Measurements from ENCODE around the gene ASCC2.

Gene ASCC2

GRCh38 chr22:29824677-29825076 lies 13.4 kb downstream of the ASCC2 start:
- H3K27me3 ChIP-seq (ENCODE audit: control insufficient read depth in 5 of 5, insufficient read depth in 4 of 5, low read length in 5 of 5): no peaks in the 10 kb centered on the region
- no peaks in the 10 kb centered on the region for H3K9me3 ChIP-seq (ENCODE audit: control insufficient read depth in 5 of 5, low read length in 5 of 5)
- peaks cover 5 to 27% (median 25%) of the 10 kb centered on the region in 5 donors for H3K4me1 ChIP-seq (ENCODE audit: control insufficient read depth in 5 of 5, insufficient read depth in 5 of 5, low read length in 5 of 5)
- H3K27ac ChIP-seq (ENCODE audit: low read depth, low read length): no peak overlapping the region
- peaks cover 2 to 70% (median 39%) of the 10 kb centered on the region in 5 donors for H3K36me3 ChIP-seq (ENCODE audit: control insufficient read depth in 5 of 5, insufficient read depth in 5 of 5, low read length in 5 of 5)
- no peak overlapping the region for H3K4me3 ChIP-seq (ENCODE audit: low read depth in 1 of 5, low read length in 5 of 5)
- no peak overlapping the region for H3K9ac ChIP-seq (ENCODE audit: low read length in 5 of 5)

- H3K27me3 ChIP-seq (ENCODE audit: control insufficient read depth in 5 of 5, insufficient read depth in 4 of 5, low read length in 5 of 5): no peaks in the 10 kb centered on the region
These were observed 16.6 kb downstream of the ASCC2 start for GRCh38 chr22:29821291-29822016.

DNA sequence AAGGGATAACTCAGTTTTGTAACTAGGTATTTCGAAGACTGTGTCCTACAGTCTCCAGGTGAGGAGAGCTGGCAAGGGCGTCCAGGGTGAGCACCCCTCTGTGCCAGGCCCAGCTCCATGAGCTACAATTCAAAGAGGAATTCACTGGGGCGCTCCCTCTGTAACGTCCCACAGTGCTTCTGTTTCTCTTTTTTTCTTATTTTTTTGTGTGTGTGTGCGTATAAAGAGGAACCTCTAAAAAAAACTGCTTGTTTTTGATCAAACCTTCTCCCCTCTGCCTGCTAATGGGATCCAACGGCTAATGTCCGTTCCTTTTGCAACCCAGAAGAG lies 17.1 kb downstream of the ASCC2 start:
- H3K4me3 ChIP-seq (ENCODE audit: low read depth in 1 of 5, low read length in 5 of 5): no peak overlapping the region
- peak overlapping the region; percentile 26 for H3K27ac ChIP-seq (ENCODE audit: low read depth, low read length)
- peaks cover 2 to 82% (median 58%) of the 10 kb centered on the region in 5 donors for H3K36me3 ChIP-seq (ENCODE audit: control insufficient read depth in 5 of 5, insufficient read depth in 5 of 5, low read length in 5 of 5)
- H3K9me3 ChIP-seq (ENCODE audit: control insufficient read depth in 5 of 5, low read length in 5 of 5): no peaks in the 10 kb centered on the region
- no peaks in the 10 kb centered on the region for H3K27me3 ChIP-seq (ENCODE audit: control insufficient read depth in 5 of 5, insufficient read depth in 4 of 5, low read length in 5 of 5)
- H3K4me1 ChIP-seq (ENCODE audit: control insufficient read depth in 5 of 5, insufficient read depth in 5 of 5, low read length in 5 of 5): peaks cover 8 to 51% (median 37%) of the 10 kb centered on the region in 5 donors
- H3K9ac ChIP-seq (ENCODE audit: low read length in 5 of 5): peak overlapping the region in 1 of 5 donors; percentile 15

More at GRCh38 chr22:29821291-29822016, 16.6 kb downstream of the ASCC2 start:
- Histone ChIP-seq H3K36me3 (ENCODE audit: control insufficient read depth in 5 of 5, insufficient read depth in 5 of 5, low read length in 5 of 5) (peaks cover 2 to 79% (median 57%) of the 10 kb centered on the region in 5 donors), H3K4me3 (ENCODE audit: low read depth in 1 of 5, low read length in 5 of 5) (no peak overlapping the region), H3K9me3 (ENCODE audit: control insufficient read depth in 5 of 5, low read length in 5 of 5) (no peaks in the 10 kb centered on the region), H3K27ac (ENCODE audit: low read depth, low read length) (peak overlapping the region; percentile 26), H3K9ac (ENCODE audit: low read length in 5 of 5) (no peak overlapping the region), H3K4me1 (ENCODE audit: control insufficient read depth in 5 of 5, insufficient read depth in 5 of 5, low read length in 5 of 5) (peaks cover 8 to 46% (median 31%) of the 10 kb centered on the region in 5 donors)

DNA sequence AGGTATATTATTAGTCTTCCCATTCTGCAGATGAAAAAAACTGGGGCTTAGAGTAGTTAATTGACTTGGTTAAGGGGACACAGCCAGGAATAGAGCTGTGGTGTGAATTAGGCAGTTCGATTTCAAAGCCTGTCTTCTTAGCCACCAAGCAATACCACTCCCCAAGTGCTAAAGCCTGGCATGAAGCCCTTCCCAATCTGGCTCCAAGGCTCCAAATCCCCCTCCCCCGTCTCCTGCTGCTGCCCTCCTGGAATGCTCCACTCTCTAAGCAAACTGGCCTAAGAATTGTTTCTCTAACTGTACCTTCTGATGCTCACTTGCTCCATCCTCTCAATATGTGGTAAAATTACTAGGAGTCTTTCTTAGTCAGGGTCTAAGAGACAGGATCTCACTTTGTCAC lies 18.6 kb downstream of the ASCC2 start:
- H3K9ac ChIP-seq (ENCODE audit: low read length in 5 of 5): no peak overlapping the region
- peaks cover 6 to 57% (median 44%) of the 10 kb centered on the region in 5 donors for H3K4me1 ChIP-seq (ENCODE audit: control insufficient read depth in 5 of 5, insufficient read depth in 5 of 5, low read length in 5 of 5)
- H3K9me3 ChIP-seq (ENCODE audit: control insufficient read depth in 5 of 5, low read length in 5 of 5): no peaks in the 10 kb centered on the region
- no peak overlapping the region for H3K27ac ChIP-seq (ENCODE audit: low read depth, low read length)
- H3K4me3 ChIP-seq (ENCODE audit: low read depth in 1 of 5, low read length in 5 of 5): no peak overlapping the region
- H3K27me3 ChIP-seq (ENCODE audit: control insufficient read depth in 5 of 5, insufficient read depth in 4 of 5, low read length in 5 of 5): no peaks in the 10 kb centered on the region
- peaks cover 0 to 82% (median 59%) of the 10 kb centered on the region in 5 donors for H3K36me3 ChIP-seq (ENCODE audit: control insufficient read depth in 5 of 5, insufficient read depth in 5 of 5, low read length in 5 of 5)

DNA sequence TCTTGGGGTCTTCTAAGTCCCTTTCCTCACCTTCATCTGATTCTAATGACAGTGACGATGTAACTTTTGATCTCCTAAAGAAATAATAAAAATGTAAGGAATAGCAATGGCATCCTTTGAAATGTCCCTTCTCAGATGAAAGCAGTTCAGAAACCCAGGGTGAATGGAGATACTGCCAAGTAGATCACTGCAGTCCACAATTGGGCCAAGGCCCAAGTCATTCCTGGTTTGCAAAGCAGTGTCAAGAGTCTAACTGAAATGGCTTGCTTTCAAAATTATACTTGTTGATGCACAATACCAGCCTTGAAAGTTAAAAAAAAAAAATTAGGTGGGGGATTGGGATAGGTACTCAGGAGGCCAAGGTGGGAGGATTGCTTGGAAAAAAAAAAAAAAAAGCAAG lies 20.4 kb downstream of the ASCC2 start:
- peaks cover 3 to 86% (median 69%) of the 10 kb centered on the region in 5 donors for H3K36me3 ChIP-seq (ENCODE audit: control insufficient read depth in 5 of 5, insufficient read depth in 5 of 5, low read length in 5 of 5)
- H3K9ac ChIP-seq (ENCODE audit: low read length in 5 of 5): peak overlapping the region in 3 of 5 donors; percentile 31 to 49 (median 37)
- H3K4me1 ChIP-seq (ENCODE audit: control insufficient read depth in 5 of 5, insufficient read depth in 5 of 5, low read length in 5 of 5): peaks cover 6 to 59% (median 44%) of the 10 kb centered on the region in 5 donors
- H3K9me3 ChIP-seq (ENCODE audit: control insufficient read depth in 5 of 5, low read length in 5 of 5): no peaks in the 10 kb centered on the region
- H3K4me3 ChIP-seq (ENCODE audit: low read depth in 1 of 5, low read length in 5 of 5): no peak overlapping the region
- H3K27me3 ChIP-seq (ENCODE audit: control insufficient read depth in 5 of 5, insufficient read depth in 4 of 5, low read length in 5 of 5): no peaks in the 10 kb centered on the region
- H3K27ac ChIP-seq (ENCODE audit: low read depth, low read length): peak overlapping the region; percentile 94

DNA sequence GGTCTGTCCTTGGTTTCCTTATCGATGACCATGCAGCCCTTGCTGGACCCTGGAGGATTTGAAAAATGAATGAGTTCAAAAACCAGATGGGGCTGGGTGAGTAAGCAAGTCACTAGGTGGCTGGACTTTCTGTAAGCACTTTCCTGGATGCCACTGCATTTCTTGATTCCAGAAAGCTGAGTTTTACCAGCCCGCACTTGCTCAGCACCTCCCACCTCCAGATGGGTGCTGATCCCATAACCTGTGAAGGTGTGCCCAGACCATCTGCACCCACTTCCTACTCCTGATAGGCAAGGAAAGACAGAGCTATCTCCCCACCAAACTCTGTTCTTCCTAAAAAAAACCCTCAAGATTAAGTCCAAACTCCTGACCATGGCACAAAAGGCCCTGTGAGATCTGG lies 21.1 kb downstream of the ASCC2 start:
- Histone ChIP-seq H3K27ac (ENCODE audit: low read depth, low read length) (peak overlapping the region; percentile 94), H3K4me3 (ENCODE audit: low read depth in 1 of 5, low read length in 5 of 5) (peak overlapping the region in 2 of 5 donors; percentile 15 to 18), H3K9me3 (ENCODE audit: control insufficient read depth in 5 of 5, low read length in 5 of 5) (no peaks in the 10 kb centered on the region), H3K36me3 (ENCODE audit: control insufficient read depth in 5 of 5, insufficient read depth in 5 of 5, low read length in 5 of 5) (peaks cover 3 to 88% (median 71%) of the 10 kb centered on the region in 5 donors), H3K27me3 (ENCODE audit: control insufficient read depth in 5 of 5, insufficient read depth in 4 of 5, low read length in 5 of 5) (no peaks in the 10 kb centered on the region), H3K4me1 (ENCODE audit: control insufficient read depth in 5 of 5, insufficient read depth in 5 of 5, low read length in 5 of 5) (peaks cover 6 to 61% (median 45%) of the 10 kb centered on the region in 5 donors), H3K9ac (ENCODE audit: low read length in 5 of 5) (peak overlapping the region in 3 of 5 donors; percentile 2 to 49 (median 37))

DNA sequence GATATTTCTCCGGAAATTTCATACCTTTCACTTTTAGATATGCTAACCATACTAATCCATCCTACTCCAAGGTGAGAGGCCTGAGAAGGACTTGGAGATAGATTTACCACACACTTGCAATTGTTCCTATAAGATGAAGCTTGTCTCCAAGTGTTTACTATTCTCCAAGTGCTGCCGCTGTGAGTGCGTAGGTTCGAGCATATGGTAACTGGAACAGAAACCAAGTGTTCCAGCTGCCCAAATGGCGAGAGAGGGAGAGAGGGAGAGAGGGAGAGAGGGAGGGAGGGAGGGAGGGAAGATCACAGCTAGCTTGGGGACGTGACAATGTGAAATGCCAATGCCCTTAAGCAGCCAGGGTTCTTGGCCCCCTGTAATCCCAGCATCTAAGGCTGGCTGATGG lies 21.5 kb downstream of the ASCC2 start:
- Histone ChIP-seq H3K27me3 (ENCODE audit: control insufficient read depth in 5 of 5, insufficient read depth in 4 of 5, low read length in 5 of 5) (no peaks in the 10 kb centered on the region), H3K9me3 (ENCODE audit: control insufficient read depth in 5 of 5, low read length in 5 of 5) (no peaks in the 10 kb centered on the region), H3K36me3 (ENCODE audit: control insufficient read depth in 5 of 5, insufficient read depth in 5 of 5, low read length in 5 of 5) (peaks cover 3 to 86% (median 70%) of the 10 kb centered on the region in 5 donors), H3K9ac (ENCODE audit: low read length in 5 of 5) (peak overlapping the region in 2 of 5 donors; percentile 14 to 35), H3K4me3 (ENCODE audit: low read depth in 1 of 5, low read length in 5 of 5) (peak overlapping the region in 2 of 5 donors; percentile 15 to 18), H3K4me1 (ENCODE audit: control insufficient read depth in 5 of 5, insufficient read depth in 5 of 5, low read length in 5 of 5) (peaks cover 6 to 61% (median 45%) of the 10 kb centered on the region in 5 donors), H3K27ac (ENCODE audit: low read depth, low read length) (peak overlapping the region; percentile 94)

GRCh38 chr22:29816128-29816527 lies 21.9 kb downstream of the ASCC2 start:
- H3K36me3 ChIP-seq (ENCODE audit: control insufficient read depth in 5 of 5, insufficient read depth in 5 of 5, low read length in 5 of 5): peaks cover 3 to 86% (median 69%) of the 10 kb centered on the region in 5 donors
- no peaks in the 10 kb centered on the region for H3K27me3 ChIP-seq (ENCODE audit: control insufficient read depth in 5 of 5, insufficient read depth in 4 of 5, low read length in 5 of 5)
- no peaks in the 10 kb centered on the region for H3K9me3 ChIP-seq (ENCODE audit: control insufficient read depth in 5 of 5, low read length in 5 of 5)
- H3K4me3 ChIP-seq (ENCODE audit: low read depth in 1 of 5, low read length in 5 of 5): no peak overlapping the region
- H3K9ac ChIP-seq (ENCODE audit: low read length in 5 of 5): peak overlapping the region in 4 of 5 donors; percentile 11 to 56 (median 24)
- H3K4me1 ChIP-seq (ENCODE audit: control insufficient read depth in 5 of 5, insufficient read depth in 5 of 5, low read length in 5 of 5): peaks cover 6 to 63% (median 46%) of the 10 kb centered on the region in 5 donors
- peak overlapping the region; percentile 94 for H3K27ac ChIP-seq (ENCODE audit: low read depth, low read length)

DNA sequence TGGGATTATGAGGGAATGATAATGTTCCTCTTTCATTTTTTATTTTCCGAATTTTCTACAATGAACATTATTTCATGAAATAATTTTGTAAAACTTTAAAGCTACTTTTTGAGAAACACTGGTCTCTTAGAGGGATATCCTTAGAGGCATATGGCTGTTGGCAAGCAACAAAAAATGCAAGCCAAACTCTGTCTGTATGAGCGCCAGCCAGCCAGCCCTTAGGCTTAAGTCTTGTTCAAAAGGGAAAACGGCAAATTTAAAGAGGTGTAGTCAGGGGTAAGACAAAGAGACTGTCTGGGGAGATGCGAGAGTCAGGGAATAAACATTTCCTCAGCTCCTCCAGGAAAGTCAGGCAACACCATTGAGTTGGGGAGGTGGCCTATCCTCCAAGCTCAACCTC lies 22.5 kb downstream of the ASCC2 start:
- Histone ChIP-seq H3K9ac (ENCODE audit: low read length in 5 of 5) (peak overlapping the region in 4 of 5 donors; percentile 11 to 56 (median 29)), H3K27me3 (ENCODE audit: control insufficient read depth in 5 of 5, insufficient read depth in 4 of 5, low read length in 5 of 5) (no peaks in the 10 kb centered on the region), H3K27ac (ENCODE audit: low read depth, low read length) (peak overlapping the region; percentile 94), H3K36me3 (ENCODE audit: control insufficient read depth in 5 of 5, insufficient read depth in 5 of 5, low read length in 5 of 5) (peaks cover 3 to 86% (median 68%) of the 10 kb centered on the region in 5 donors), H3K4me1 (ENCODE audit: control insufficient read depth in 5 of 5, insufficient read depth in 5 of 5, low read length in 5 of 5) (peaks cover 6 to 69% (median 49%) of the 10 kb centered on the region in 5 donors), H3K4me3 (ENCODE audit: low read depth in 1 of 5, low read length in 5 of 5) (no peak overlapping the region), H3K9me3 (ENCODE audit: control insufficient read depth in 5 of 5, low read length in 5 of 5) (no peaks in the 10 kb centered on the region)

DNA sequence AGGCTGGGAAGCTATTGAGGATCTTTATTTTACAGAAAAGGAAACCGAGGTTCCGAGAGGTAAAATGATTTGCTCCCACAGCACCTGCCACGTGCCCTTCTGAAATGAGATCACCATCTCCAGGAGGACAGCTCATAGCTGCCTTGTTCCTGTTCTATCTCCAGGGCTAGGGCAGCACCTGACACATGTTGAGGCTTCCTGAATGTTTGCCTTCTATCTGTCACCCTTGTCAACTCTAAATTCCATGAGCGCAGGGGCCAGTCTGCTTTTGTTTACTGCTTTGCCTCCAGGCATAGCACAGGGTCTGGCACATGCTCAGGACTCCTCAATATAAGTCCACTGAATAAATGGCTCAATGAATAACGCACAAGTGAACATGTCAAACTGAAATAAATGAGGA lies 24.1 kb downstream of the ASCC2 start:
- peaks cover 8 to 77% (median 57%) of the 10 kb centered on the region in 5 donors for H3K4me1 ChIP-seq (ENCODE audit: control insufficient read depth in 5 of 5, insufficient read depth in 5 of 5, low read length in 5 of 5)

More for the DNA sequence above, 24.1 kb downstream of the ASCC2 start:
- H3K36me3 ChIP-seq (ENCODE audit: control insufficient read depth in 5 of 5, insufficient read depth in 5 of 5, low read length in 5 of 5): peaks cover 3 to 84% (median 64%) of the 10 kb centered on the region in 5 donors
- peak overlapping the region; percentile 94 for H3K27ac ChIP-seq (ENCODE audit: low read depth, low read length)
- H3K4me3 ChIP-seq (ENCODE audit: low read depth in 1 of 5, low read length in 5 of 5): no peak overlapping the region
- no peak overlapping the region for H3K9ac ChIP-seq (ENCODE audit: low read length in 5 of 5)
- H3K9me3 ChIP-seq (ENCODE audit: control insufficient read depth in 5 of 5, low read length in 5 of 5): no peaks in the 10 kb centered on the region
- no peaks in the 10 kb centered on the region for H3K27me3 ChIP-seq (ENCODE audit: control insufficient read depth in 5 of 5, insufficient read depth in 4 of 5, low read length in 5 of 5)

Data from subcutaneous abdominal adipose tissue (tissue), 5 donors.